Left lung (tissue), 10 donors: ENCODE data around the gene AKIP1. TPM values are rescaled to one million over a fixed set of nuclear protein-coding genes. Genes with fewer than 3 reads are reported as not detected.

ENCODE experiments used
- ATAC-seq: fragments of 200-7000 bp; cut with Tn5 transposase; one replicate; pipeline ENCODE4 v1.9.1; 2020; ENCODE audit warnings: moderate library complexity
- DNase-seq, 4 donors: peaks; one replicate each; pipeline ENCODE4 v3.0.0-alpha.2; 2013 to 2020
- H3K27ac ChIP-seq, 2 donors: fragments of 200-600 bp; sonication (generic) in 1 of 2; one replicate each; pipeline versions ENCODE4 v1.5.0 to v1.8.0; 2020 to 2021
- H3K27me3 ChIP-seq, 2 donors: fragments of 200-600 bp; sonication (generic) in 1 of 2; one replicate each; pipeline versions ENCODE4 v1.5.0 to v1.8.0; 2020 to 2021
- H3K36me3 ChIP-seq, 2 donors: fragments of 200-600 bp; sonication (generic) in 1 of 2; one replicate each; pipeline versions ENCODE4 v1.5.0 to v1.8.0; 2020 to 2021
- H3K4me1 ChIP-seq, 2 donors: fragments of 200-600 bp; one replicate each; pipeline ENCODE4 v1.8.0; 2021
- H3K4me3 ChIP-seq, 2 donors: fragments of 200-600 bp; sonication (generic) in 1 of 2; one replicate each; pipeline versions ENCODE4 v1.5.0 to v1.8.0; 2020 to 2021; ENCODE audit warnings: mild to moderate bottlenecking in 1 of 2
- H3K9me3 ChIP-seq, 2 donors: fragments of 200-600 bp; sonication (generic) in 1 of 2; one replicate each; pipeline versions ENCODE4 v1.5.0 to v1.8.0; 2020 to 2021
- CTCF ChIP-seq, 2 donors: fragments of 200-600 bp; sonication (generic) in 1 of 2; IDR thresholded peaks; one replicate each; pipeline versions ENCODE4 v1.5.0 to v1.8.0; 2021; ENCODE audit warnings: antibody characterized with exemption in 2 of 2
- intact Hi-C, 2 donors: fragments of 100-400 bp; cut with DNase I; formaldehyde crosslinking; loops; one replicate each; pipeline versions ENCODE4 v1.11.2 to v1.14.2; 2022
- polyA plus RNA-seq, 6 donors: library from polyadenylated mRNA; unstranded; fragments of 120-200 nt; gene quantifications; one replicate each; pipeline ENCODE4 v1.2.1, GENCODE V29; 2013; ENCODE audit not compliant: insufficient read length in 6 of 6
- total RNA-seq, 2 donors: library from RNA; stranded (reverse); fragmentation: NEBNext Ultra II Directional; extraction: Animal tissue kit (Norgen Biotek cat#: 25700); gene quantifications; one replicate each; pipeline ENCODE4 v1.2.1, GENCODE V29; 2021
- donor health status: DM: no; HTN: yes; CAD: no.
- donor health status: DM: no; HTN: no; CAD: no.

The AKIP1 gene
- total and polyA plus RNA-seq, 8 donors, result 20.1 to 29.1 (median 22.5) TPM

GRCh38 chr11:8913961-8914660 is 3.1 kb downstream of the AKIP1 start:
- Histone ChIP-seq H3K9me3 (no peaks in the 10 kb centered on the region), H3K4me3 (no peak overlapping the region), H3K4me1 (peaks cover 27 to 40% of the 10 kb centered on the region in 2 donors), H3K36me3 (peaks cover 0 to 28% of the 10 kb centered on the region in 2 donors), H3K27me3 (no peaks in the 10 kb centered on the region), H3K27ac (peak overlapping the region; percentile 49 to 57)
- DNase-seq (peak in 1 of 4 donors; percentile 44), ATAC-seq (peak; percentile 5)
- intact Hi-C loops, result no loop called here
- TF ChIP-seq CTCF (IDR thresholded peaks at IDR 0.05), result peak; percentile 38 to 49

GRCh38 chr11:8914661-8915018 is 3.7 kb downstream of the AKIP1 start:
- H3K4me1 ChIP-seq, result peaks cover 27 to 40% of the 10 kb centered on the region in 2 donors
- peak in 1 of 2 donors; percentile 7 for TF ChIP-seq CTCF (IDR thresholded peaks at IDR 0.05)
- H3K36me3 ChIP-seq, result peaks cover 0 to 33% of the 10 kb centered on the region in 2 donors
- peak overlapping the region in 1 of 2 donors; percentile 57 for H3K27ac ChIP-seq
- no peaks in the 10 kb centered on the region for H3K9me3 ChIP-seq
- no peak for DNase-seq
- no peak for ATAC-seq
- no peak overlapping the region for H3K4me3 ChIP-seq
- H3K27me3 ChIP-seq, result no peaks in the 10 kb centered on the region
- intact Hi-C loops, result no loop called here

GRCh38 chr11:8917157-8917825 is 6.3 kb downstream of the AKIP1 start:
- H3K4me3 ChIP-seq, result no peak overlapping the region
- peak; percentile 93 for ATAC-seq
- DNase-seq, result peak in 2 of 4 donors; percentile 29 to 62
- H3K36me3 ChIP-seq, result peaks cover 0 to 59% of the 10 kb centered on the region in 2 donors
- peaks cover 25 to 28% of the 10 kb centered on the region in 2 donors for H3K4me1 ChIP-seq
- H3K27me3 ChIP-seq, result no peaks in the 10 kb centered on the region
- H3K9me3 ChIP-seq, result no peaks in the 10 kb centered on the region
- peak overlapping the region; percentile 59 to 64 for H3K27ac ChIP-seq
- intact Hi-C loops, result no loop called here
- no peak for TF ChIP-seq CTCF (IDR thresholded peaks at IDR 0.05)

GRCh38 chr11:8922691-8923090 is 11.7 kb downstream of the AKIP1 start:
- Histone ChIP-seq H3K4me1 (peaks cover 0 to 3% of the 10 kb centered on the region in 2 donors), H3K27ac (no peak overlapping the region), H3K4me3 (no peak overlapping the region), H3K9me3 (no peaks in the 10 kb centered on the region), H3K36me3 (peaks cover 0 to 68% of the 10 kb centered on the region in 2 donors), H3K27me3 (no peaks in the 10 kb centered on the region)
- no peak for TF ChIP-seq CTCF (IDR thresholded peaks at IDR 0.05)
- ATAC-seq, result no peak
- DNase-seq, result no peak
- intact Hi-C loops, result no loop called here

- H3K27me3 ChIP-seq, result no peaks in the 10 kb centered on the region
- ATAC-seq, result no peak
- DNase-seq, result no peak
- H3K27ac ChIP-seq, result no peak overlapping the region
- H3K9me3 ChIP-seq, result no peaks in the 10 kb centered on the region
- intact Hi-C loops, result no loop called here
- no peaks in the 10 kb centered on the region for H3K4me1 ChIP-seq
- no peak for TF ChIP-seq CTCF (IDR thresholded peaks at IDR 0.05)
- H3K4me3 ChIP-seq, result no peak overlapping the region
- peaks cover 0 to 38% of the 10 kb centered on the region in 2 donors for H3K36me3 ChIP-seq
Observed at GRCh38 chr11:8925711-8926110, 14.7 kb downstream of the AKIP1 start.
